ENCODE data around the gene PHF13. TPM values are rescaled to one million over a fixed set of nuclear protein-coding genes. Genes with fewer than 3 reads are reported as not detected.
A peak's percentile ranks its signal among the peaks of the same experiment; 100 is the strongest.

The PHF13 gene
- total and polyA plus RNA-seq, 9 of the 15 experiments (the other 6 are each of a cell fraction or from before 2014, with no cell fraction given) = 1.8 to 36.1 (median 11.7) TPM

DNA sequence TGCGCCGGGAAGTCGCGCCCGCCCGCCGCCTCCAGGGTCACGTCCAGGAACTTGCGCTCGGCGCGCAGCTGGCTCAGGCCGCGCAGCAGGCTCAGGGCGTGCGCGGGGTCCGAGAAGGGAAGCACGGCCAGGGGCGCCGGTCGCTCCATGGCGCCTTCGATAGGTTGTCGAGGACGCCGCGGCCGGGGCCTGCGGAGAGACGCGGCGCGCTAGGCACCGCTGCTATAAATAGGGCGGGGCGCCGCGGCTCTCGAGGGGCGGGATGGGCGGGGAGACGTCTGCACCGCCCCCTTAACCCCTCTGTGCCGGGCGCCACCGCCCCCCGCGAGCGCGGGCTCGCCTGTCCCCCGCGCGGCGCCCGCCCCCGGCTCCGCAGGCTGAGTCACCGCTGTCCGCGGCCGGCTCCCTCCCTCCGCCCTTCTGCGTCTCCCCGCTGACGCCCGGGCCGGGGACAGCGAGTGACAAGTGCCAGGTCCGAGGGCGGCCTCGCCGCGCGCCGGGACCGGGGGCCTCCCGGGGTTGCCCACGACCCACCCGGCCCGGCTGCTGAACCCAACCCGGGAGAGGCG lies 10.8 kb upstream of the PHF13 start, which contains the start of gene KLHL21 (continued):
- TF ChIP-seq, protein P1, sequence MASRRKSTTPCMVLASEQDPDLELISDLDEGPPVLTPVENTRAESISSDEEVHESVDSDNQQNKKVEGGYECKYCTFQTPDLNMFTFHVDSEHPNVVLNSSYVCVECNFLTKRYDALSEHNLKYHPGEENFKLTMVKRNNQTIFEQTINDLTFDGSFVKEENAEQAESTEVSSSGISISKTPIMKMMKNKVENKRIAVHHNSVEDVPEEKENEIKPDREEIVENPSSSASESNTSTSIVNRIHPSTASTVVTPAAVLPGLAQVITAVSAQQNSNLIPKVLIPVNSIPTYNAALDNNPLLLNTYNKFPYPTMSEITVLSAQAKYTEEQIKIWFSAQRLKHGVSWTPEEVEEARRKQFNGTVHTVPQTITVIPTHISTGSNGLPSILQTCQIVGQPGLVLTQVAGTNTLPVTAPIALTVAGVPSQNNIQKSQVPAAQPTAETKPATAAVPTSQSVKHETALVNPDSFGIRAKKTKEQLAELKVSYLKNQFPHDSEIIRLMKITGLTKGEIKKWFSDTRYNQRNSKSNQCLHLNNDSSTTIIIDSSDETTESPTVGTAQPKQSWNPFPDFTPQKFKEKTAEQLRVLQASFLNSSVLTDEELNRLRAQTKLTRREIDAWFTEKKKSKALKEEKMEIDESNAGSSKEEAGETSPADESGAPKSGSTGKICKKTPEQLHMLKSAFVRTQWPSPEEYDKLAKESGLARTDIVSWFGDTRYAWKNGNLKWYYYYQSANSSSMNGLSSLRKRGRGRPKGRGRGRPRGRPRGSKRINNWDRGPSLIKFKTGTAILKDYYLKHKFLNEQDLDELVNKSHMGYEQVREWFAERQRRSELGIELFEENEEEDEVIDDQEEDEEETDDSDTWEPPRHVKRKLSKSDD (conservative IDR thresholded peaks at IDR 0.05; ENCODE audit: low read length) = no peak
- TF ChIP-seq ZKSCAN8 (CRISPR knock-in tag; IDR thresholded peaks at IDR 0.05) (no peak), CREB1 (IDR thresholded peaks at IDR 0.05) (peak; percentile 52), CREB1 (CRISPR knock-in tag; IDR thresholded peaks at IDR 0.05) (peak; percentile 66; the same call in 1 of the 2 replicates), YBX1 (IDR thresholded peaks at IDR 0.05) (no peak), BCOR (IDR thresholded peaks at IDR 0.05) (peak; percentile 32; the same call in 1 of the 2 replicates), ZNF551 (CRISPR knock-in tag; IDR thresholded peaks at IDR 0.05) (no peak), CCNT2 (IDR thresholded peaks at IDR 0.05; ENCODE audit: borderline replicate concordance, extremely low read depth, insufficient read length, low read depth, low read length) (peak; percentile 99), PRMT5 (CRISPR knock-in tag; IDR thresholded peaks at IDR 0.05) (no peak), KDM1A (IDR thresholded peaks at IDR 0.05) (no peak)
- TF ChIP-seq, protein P2, sequence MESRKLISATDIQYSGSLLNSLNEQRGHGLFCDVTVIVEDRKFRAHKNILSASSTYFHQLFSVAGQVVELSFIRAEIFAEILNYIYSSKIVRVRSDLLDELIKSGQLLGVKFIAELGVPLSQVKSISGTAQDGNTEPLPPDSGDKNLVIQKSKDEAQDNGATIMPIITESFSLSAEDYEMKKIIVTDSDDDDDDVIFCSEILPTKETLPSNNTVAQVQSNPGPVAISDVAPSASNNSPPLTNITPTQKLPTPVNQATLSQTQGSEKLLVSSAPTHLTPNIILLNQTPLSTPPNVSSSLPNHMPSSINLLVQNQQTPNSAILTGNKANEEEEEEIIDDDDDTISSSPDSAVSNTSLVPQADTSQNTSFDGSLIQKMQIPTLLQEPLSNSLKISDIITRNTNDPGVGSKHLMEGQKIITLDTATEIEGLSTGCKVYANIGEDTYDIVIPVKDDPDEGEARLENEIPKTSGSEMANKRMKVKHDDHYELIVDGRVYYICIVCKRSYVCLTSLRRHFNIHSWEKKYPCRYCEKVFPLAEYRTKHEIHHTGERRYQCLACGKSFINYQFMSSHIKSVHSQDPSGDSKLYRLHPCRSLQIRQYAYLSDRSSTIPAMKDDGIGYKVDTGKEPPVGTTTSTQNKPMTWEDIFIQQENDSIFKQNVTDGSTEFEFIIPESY (CRISPR knock-in tag; IDR thresholded peaks at IDR 0.05) = 0 out of 2 replicates have a peak, but pooled peaks have one; percentile 10
- TF ChIP-seq, protein P3, sequence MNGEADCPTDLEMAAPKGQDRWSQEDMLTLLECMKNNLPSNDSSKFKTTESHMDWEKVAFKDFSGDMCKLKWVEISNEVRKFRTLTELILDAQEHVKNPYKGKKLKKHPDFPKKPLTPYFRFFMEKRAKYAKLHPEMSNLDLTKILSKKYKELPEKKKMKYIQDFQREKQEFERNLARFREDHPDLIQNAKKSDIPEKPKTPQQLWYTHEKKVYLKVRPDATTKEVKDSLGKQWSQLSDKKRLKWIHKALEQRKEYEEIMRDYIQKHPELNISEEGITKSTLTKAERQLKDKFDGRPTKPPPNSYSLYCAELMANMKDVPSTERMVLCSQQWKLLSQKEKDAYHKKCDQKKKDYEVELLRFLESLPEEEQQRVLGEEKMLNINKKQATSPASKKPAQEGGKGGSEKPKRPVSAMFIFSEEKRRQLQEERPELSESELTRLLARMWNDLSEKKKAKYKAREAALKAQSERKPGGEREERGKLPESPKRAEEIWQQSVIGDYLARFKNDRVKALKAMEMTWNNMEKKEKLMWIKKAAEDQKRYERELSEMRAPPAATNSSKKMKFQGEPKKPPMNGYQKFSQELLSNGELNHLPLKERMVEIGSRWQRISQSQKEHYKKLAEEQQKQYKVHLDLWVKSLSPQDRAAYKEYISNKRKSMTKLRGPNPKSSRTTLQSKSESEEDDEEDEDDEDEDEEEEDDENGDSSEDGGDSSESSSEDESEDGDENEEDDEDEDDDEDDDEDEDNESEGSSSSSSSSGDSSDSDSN (IDR thresholded peaks at IDR 0.05; ENCODE audit: borderline replicate concordance in 1 of 2, low read depth in 2 of 2, low read length in 2 of 2) = peak in 1 of 2 experiments; percentile 81; a peak in 1 of 4 replicates
- TF ChIP-seq, protein P4, sequence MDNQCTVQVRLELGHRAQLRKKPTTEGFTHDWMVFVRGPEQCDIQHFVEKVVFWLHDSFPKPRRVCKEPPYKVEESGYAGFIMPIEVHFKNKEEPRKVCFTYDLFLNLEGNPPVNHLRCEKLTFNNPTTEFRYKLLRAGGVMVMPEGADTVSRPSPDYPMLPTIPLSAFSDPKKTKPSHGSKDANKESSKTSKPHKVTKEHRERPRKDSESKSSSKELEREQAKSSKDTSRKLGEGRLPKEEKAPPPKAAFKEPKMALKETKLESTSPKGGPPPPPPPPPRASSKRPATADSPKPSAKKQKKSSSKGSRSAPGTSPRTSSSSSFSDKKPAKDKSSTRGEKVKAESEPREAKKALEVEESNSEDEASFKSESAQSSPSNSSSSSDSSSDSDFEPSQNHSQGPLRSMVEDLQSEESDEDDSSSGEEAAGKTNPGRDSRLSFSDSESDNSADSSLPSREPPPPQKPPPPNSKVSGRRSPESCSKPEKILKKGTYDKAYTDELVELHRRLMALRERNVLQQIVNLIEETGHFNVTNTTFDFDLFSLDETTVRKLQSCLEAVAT (IDR thresholded peaks at IDR 0.05) = no peak
- TF ChIP-seq, protein P5, sequence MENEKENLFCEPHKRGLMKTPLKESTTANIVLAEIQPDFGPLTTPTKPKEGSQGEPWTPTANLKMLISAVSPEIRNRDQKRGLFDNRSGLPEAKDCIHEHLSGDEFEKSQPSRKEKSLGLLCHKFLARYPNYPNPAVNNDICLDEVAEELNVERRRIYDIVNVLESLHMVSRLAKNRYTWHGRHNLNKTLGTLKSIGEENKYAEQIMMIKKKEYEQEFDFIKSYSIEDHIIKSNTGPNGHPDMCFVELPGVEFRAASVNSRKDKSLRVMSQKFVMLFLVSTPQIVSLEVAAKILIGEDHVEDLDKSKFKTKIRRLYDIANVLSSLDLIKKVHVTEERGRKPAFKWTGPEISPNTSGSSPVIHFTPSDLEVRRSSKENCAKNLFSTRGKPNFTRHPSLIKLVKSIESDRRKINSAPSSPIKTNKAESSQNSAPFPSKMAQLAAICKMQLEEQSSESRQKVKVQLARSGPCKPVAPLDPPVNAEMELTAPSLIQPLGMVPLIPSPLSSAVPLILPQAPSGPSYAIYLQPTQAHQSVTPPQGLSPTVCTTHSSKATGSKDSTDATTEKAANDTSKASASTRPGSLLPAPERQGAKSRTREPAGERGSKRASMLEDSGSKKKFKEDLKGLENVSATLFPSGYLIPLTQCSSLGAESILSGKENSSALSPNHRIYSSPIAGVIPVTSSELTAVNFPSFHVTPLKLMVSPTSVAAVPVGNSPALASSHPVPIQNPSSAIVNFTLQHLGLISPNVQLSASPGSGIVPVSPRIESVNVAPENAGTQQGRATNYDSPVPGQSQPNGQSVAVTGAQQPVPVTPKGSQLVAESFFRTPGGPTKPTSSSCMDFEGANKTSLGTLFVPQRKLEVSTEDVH (IDR thresholded peaks at IDR 0.05; ENCODE audit: low read depth, partially characterized antibody) = no peak
- TF ChIP-seq, protein P6, sequence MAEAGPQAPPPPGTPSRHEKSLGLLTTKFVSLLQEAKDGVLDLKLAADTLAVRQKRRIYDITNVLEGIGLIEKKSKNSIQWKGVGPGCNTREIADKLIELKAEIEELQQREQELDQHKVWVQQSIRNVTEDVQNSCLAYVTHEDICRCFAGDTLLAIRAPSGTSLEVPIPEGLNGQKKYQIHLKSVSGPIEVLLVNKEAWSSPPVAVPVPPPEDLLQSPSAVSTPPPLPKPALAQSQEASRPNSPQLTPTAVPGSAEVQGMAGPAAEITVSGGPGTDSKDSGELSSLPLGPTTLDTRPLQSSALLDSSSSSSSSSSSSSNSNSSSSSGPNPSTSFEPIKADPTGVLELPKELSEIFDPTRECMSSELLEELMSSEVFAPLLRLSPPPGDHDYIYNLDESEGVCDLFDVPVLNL (CRISPR knock-in tag; IDR thresholded peaks at IDR 0.05; ENCODE audit: low read depth) = no peak

Measured in K562 (cell line).